HEK293 (cell line): ENCODE data around the gene SGIP1.

Experiments
- CTCF ChIA-PET: fragments of 350-600 bp; formaldehyde crosslinking; extraction: SDS; loops from one replicate; lab custom pipeline; 2021; ENCODE audit warnings: antibody characterized with exemption; lab: Yijun Ruan, JAX
- POLR2A ChIA-PET: fragments of 300-600 bp; formaldehyde crosslinking; extraction: SDS; loops from one replicate; lab custom pipeline; 2020; ENCODE audit warnings: antibody characterized with exemption, inconsistent platforms; lab: Yijun Ruan, JAX
- H3K27ac ChIP-seq: fragments of 200-500 bp; sonication (Bioruptor generic); 2 replicates; pipeline ENCODE4 v1.5.1; 2014; ENCODE audit warnings: low read depth, low read length, control low read depth, inconsistent platforms; ENCODE audit errors: extremely low read depth
- H3K36me3 ChIP-seq, 2 experiments: fragments of 200-500 bp in 1 of 2; sonication (Bioruptor generic) in 1 of 2; 1 replicate in 1 of 2; 2 replicates in 1 of 2; pipeline ENCODE4 v1.5.1; 2014 to 2017; ENCODE audit warnings: inconsistent platforms in 2 of 2, low read length in 2 of 2; ENCODE audit not compliant: control insufficient read depth in 2 of 2, insufficient read depth in 1 of 2
- H3K4me1 ChIP-seq: fragments of 200-500 bp; sonication (Bioruptor generic); 2 replicates; pipeline ENCODE4 v1.5.1; 2014; ENCODE audit warnings: mild to moderate bottlenecking, low read length, inconsistent platforms; ENCODE audit not compliant: control insufficient read depth, insufficient read depth
- H3K4me3 ChIP-seq: 2 replicates; pipeline ENCODE4 v1.5.1; 2011; ENCODE audit warnings: low read depth, mild to moderate bottlenecking, control low read depth, low read length, moderate library complexity
- H3K9me3 ChIP-seq: fragments of 200-500 bp; sonication (Bioruptor generic); 2 replicates; pipeline ENCODE4 v1.5.1; 2014; ENCODE audit warnings: low read depth, low read length, inconsistent platforms; ENCODE audit not compliant: control insufficient read depth, insufficient read depth
- EGR2 ChIP-seq: fragments of 450-650 bp; formaldehyde crosslinking; IDR thresholded peaks from 2 replicates; pipeline ENCODE4 v1.5.1; 2016; ENCODE audit warnings: low read depth, missing biosample characterization, missing genetic modification characterization
- GLIS2 ChIP-seq: fragments of 450-650 bp; formaldehyde crosslinking; IDR thresholded peaks from 2 replicates; pipeline ENCODE4 v1.5.1; 2016; ENCODE audit warnings: missing biosample characterization, missing genetic modification characterization
- HOXA7 ChIP-seq: sonication (generic); formaldehyde crosslinking; IDR thresholded peaks from 2 replicates; pipeline ENCODE4 v1.8.1; 2022; ENCODE audit warnings: missing genetic modification reagents, borderline replicate concordance
- KLF10 ChIP-seq: fragments of 450-650 bp; IDR thresholded peaks from 2 replicates; pipeline ENCODE4 v1.5.1; 2018; ENCODE audit warnings: missing biosample characterization, mild to moderate bottlenecking, missing genetic modification characterization
- SETDB1 ChIP-seq: IDR thresholded peaks from one replicate; pipeline ENCODE4 v1.6.1; 2017; ENCODE audit warnings: mild to moderate bottlenecking, low read length, moderate library complexity, mixed read lengths; ENCODE audit not compliant: insufficient read length
- TCF7L2 ChIP-seq: IDR thresholded peaks from 2 replicates; pipeline ENCODE4 v1.6.1; 2011; ENCODE audit warnings: low read depth, mild to moderate bottlenecking, inconsistent platforms, low read length, moderate library complexity, borderline replicate concordance
- YY1 ChIP-seq: fragments of 450-650 bp; formaldehyde crosslinking; IDR thresholded peaks from 2 replicates; pipeline ENCODE4 v1.5.1; 2018; ENCODE audit warnings: missing biosample characterization, missing genetic modification characterization
- ZIC2 ChIP-seq: fragments of 450-650 bp; formaldehyde crosslinking; IDR thresholded peaks from 2 replicates; pipeline ENCODE4 v1.5.1; 2016; ENCODE audit warnings: missing biosample characterization, missing genetic modification characterization
- ZNF140 ChIP-seq: fragments of 450-650 bp; formaldehyde crosslinking; IDR thresholded peaks from 2 replicates; pipeline ENCODE4 v1.5.1; 2016; ENCODE audit warnings: missing biosample characterization, missing genetic modification characterization
- ZNF169 ChIP-seq: fragments of 450-650 bp; formaldehyde crosslinking; IDR thresholded peaks from 2 replicates; pipeline ENCODE4 v1.5.1; 2016; ENCODE audit warnings: missing biosample characterization, missing genetic modification characterization
- ZNF248 ChIP-seq: fragments of 450-650 bp; formaldehyde crosslinking; IDR thresholded peaks from 2 replicates; pipeline ENCODE4 v1.5.1; 2017; ENCODE audit warnings: missing biosample characterization, missing genetic modification characterization
- ZNF292 ChIP-seq: fragments of 450-650 bp; formaldehyde crosslinking; IDR thresholded peaks from 2 replicates; pipeline ENCODE4 v1.5.1; 2016; ENCODE audit warnings: low read depth, missing biosample characterization, missing genetic modification characterization, borderline replicate concordance
- ZNF335 ChIP-seq: fragments of 450-650 bp; formaldehyde crosslinking; conservative IDR thresholded peaks from 2 replicates; pipeline ENCODE4 v1.5.1; 2016; ENCODE audit warnings: missing biosample characterization, missing genetic modification characterization
- ZNF394 ChIP-seq: fragments of 450-650 bp; formaldehyde crosslinking; IDR thresholded peaks from 2 replicates; pipeline ENCODE4 v1.5.1; 2016; ENCODE audit warnings: missing biosample characterization, missing genetic modification characterization, mild to moderate bottlenecking, moderate library complexity, borderline replicate concordance
- ZNF433 ChIP-seq: fragments of 450-650 bp; formaldehyde crosslinking; IDR thresholded peaks from 2 replicates; pipeline ENCODE4 v1.5.1; 2016; ENCODE audit warnings: missing biosample characterization, missing genetic modification characterization, low read depth
- ZNF501 ChIP-seq: fragments of 450-650 bp; formaldehyde crosslinking; IDR thresholded peaks from 2 replicates; pipeline ENCODE4 v1.5.1; 2016; ENCODE audit warnings: missing biosample characterization, missing genetic modification characterization
- ZNF596 ChIP-seq: fragments of 450-650 bp; IDR thresholded peaks from 2 replicates; pipeline ENCODE4 v1.5.0; 2018; ENCODE audit warnings: missing biosample characterization, mild to moderate bottlenecking, missing genetic modification characterization, moderate library complexity
- ZNF621 ChIP-seq: fragments of 450-650 bp; formaldehyde crosslinking; IDR thresholded peaks from 2 replicates; pipeline ENCODE4 v1.5.1; 2017; ENCODE audit warnings: missing biosample characterization, missing genetic modification characterization
- ZNF658 ChIP-seq: fragments of 450-650 bp; formaldehyde crosslinking; IDR thresholded peaks from 2 replicates; pipeline ENCODE4; 2016; ENCODE audit warnings: missing biosample characterization, missing genetic modification characterization
- ZNF670 ChIP-seq: fragments of 450-650 bp; formaldehyde crosslinking; IDR thresholded peaks from 2 replicates; pipeline ENCODE4 v1.5.1; 2016; ENCODE audit warnings: missing biosample characterization, missing genetic modification characterization, low read depth
- ZNF830 ChIP-seq: fragments of 450-650 bp; IDR thresholded peaks from 2 replicates; pipeline ENCODE4 v1.5.0; 2018; ENCODE audit warnings: missing biosample characterization, missing genetic modification characterization, low read depth, mild to moderate bottlenecking, moderate library complexity
- TF ChIP-seq, protein P1 (sequence below): fragments of 450-650 bp; formaldehyde crosslinking; IDR thresholded peaks from 2 replicates; pipeline ENCODE4 v1.5.1; 2016; ENCODE audit warnings: missing biosample characterization, missing genetic modification characterization
- TF ChIP-seq, protein P2 (sequence below): fragments of 450-650 bp; formaldehyde crosslinking; IDR thresholded peaks from 2 replicates; pipeline ENCODE4 v1.5.1; 2016; ENCODE audit warnings: missing biosample characterization, missing genetic modification characterization
- TF ChIP-seq, protein P3 (sequence below): IDR thresholded peaks from 2 replicates; pipeline ENCODE4 v1.6.1; 2011; ENCODE audit warnings: mild to moderate bottlenecking, low read depth, low read length, borderline replicate concordance
- TF ChIP-seq, protein P4 (sequence below): fragments of 450-650 bp; formaldehyde crosslinking; conservative IDR thresholded peaks from 2 replicates; pipeline ENCODE4 v1.5.1; 2016; ENCODE audit warnings: low read depth, missing biosample characterization, missing genetic modification characterization
- TF ChIP-seq, protein P5 (sequence below): fragments of 450-650 bp; formaldehyde crosslinking; IDR thresholded peaks from 2 replicates; pipeline ENCODE4 v1.5.1; 2016; ENCODE audit warnings: missing biosample characterization, missing genetic modification characterization

The SGIP1 gene

DNA sequence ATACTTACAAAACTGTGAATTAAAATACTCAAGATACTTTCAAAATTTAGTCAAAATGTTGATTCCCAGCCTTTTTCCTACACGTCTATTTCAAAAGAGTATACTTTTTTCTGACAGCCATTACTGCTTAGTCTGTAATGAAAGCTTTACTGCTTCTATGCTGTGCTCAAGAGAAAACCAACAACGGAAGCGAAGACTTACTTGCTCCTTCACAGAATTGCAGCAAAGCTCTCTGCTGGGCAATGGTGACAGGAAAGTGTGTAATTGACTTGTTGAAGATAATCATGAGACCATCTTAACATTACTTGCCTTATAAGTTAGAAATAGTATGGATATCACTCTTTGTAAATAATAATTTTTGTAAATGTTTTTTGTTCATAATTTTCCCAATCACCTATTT lies 216.6 kb downstream of the SGIP1 start:
- Histone ChIP-seq H3K4me3 (no peak overlapping the region), H3K36me3 (no peaks in the 10 kb centered on the region), H3K4me1 (no peaks in the 10 kb centered on the region), H3K27ac (no peak overlapping the region), H3K9me3 (no peaks in the 10 kb centered on the region)
- CTCF ChIA-PET, result interaction anchor here (0.5 to 0.9 kb wide), 3 partner anchors 13 to 497 kb away, joined by 3 to 5 read pairs (median 3); no protein-coding TSS in a partner anchor
- POLR2A ChIA-PET, result no interaction called here
- TF ChIP-seq ZNF248 (no peak), ZNF292 (tag by site-specific recombination) (no peak), ZNF140 (tag by site-specific recombination) (no peak), GLIS2 (no peak), ZNF394 (tag by site-specific recombination) (no peak), ZNF433 (no peak), ZNF335 (tag by site-specific recombination) (no peak), YY1 (tag by site-specific recombination) (no peak), ZNF658 (tag by site-specific recombination) (no peak), ZNF169 (tag by site-specific recombination) (no peak), ZNF670 (tag by site-specific recombination) (no peak), ZIC2 (no peak), EGR2 (tag by site-specific recombination) (no peak), ZNF830 (tag by site-specific recombination) (no peak)
- TF ChIP-seq, protein P1, sequence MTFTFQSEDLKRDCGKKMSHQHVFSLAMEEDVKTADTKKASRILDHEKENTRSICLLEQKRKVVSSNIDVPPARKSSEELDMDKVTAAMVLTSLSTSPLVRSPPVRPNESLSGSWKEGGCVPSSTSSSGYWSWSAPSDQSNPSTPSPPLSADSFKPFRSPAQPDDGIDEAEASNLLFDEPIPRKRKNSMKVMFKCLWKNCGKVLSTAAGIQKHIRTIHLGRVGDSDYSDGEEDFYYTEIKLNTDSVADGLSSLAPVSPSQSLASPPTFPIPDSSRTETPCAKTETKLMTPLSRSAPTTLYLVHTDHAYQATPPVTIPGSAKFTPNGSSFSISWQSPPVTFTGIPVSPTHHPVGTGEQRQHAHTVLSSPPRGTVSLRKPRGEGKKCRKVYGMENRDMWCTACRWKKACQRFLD (tag by site-specific recombination), result no peak
- TF ChIP-seq, protein P2, sequence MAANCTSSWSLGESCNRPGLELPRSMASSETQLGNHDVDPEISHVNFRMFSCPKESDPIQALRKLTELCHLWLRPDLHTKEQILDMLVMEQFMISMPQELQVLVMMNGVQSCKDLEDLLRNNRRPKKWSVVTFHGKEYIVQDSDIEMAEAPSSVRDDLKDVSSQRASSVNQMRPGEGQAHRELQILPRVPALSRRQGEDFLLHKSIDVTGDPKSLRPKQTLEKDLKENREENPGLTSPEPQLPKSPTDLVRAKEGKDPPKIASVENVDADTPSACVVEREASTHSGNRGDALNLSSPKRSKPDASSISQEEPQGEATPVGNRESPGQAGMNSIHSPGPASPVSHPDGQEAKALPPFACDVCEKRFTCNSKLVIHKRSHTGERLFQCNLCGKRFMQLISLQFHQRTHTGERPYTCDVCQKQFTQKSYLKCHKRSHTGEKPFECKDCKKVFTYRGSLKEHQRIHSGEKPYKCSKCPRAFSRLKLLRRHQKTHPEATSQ, result no peak
- TF ChIP-seq, protein P3, sequence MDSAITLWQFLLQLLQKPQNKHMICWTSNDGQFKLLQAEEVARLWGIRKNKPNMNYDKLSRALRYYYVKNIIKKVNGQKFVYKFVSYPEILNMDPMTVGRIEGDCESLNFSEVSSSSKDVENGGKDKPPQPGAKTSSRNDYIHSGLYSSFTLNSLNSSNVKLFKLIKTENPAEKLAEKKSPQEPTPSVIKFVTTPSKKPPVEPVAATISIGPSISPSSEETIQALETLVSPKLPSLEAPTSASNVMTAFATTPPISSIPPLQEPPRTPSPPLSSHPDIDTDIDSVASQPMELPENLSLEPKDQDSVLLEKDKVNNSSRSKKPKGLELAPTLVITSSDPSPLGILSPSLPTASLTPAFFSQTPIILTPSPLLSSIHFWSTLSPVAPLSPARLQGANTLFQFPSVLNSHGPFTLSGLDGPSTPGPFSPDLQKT, result no peak
- TF ChIP-seq, protein P4, sequence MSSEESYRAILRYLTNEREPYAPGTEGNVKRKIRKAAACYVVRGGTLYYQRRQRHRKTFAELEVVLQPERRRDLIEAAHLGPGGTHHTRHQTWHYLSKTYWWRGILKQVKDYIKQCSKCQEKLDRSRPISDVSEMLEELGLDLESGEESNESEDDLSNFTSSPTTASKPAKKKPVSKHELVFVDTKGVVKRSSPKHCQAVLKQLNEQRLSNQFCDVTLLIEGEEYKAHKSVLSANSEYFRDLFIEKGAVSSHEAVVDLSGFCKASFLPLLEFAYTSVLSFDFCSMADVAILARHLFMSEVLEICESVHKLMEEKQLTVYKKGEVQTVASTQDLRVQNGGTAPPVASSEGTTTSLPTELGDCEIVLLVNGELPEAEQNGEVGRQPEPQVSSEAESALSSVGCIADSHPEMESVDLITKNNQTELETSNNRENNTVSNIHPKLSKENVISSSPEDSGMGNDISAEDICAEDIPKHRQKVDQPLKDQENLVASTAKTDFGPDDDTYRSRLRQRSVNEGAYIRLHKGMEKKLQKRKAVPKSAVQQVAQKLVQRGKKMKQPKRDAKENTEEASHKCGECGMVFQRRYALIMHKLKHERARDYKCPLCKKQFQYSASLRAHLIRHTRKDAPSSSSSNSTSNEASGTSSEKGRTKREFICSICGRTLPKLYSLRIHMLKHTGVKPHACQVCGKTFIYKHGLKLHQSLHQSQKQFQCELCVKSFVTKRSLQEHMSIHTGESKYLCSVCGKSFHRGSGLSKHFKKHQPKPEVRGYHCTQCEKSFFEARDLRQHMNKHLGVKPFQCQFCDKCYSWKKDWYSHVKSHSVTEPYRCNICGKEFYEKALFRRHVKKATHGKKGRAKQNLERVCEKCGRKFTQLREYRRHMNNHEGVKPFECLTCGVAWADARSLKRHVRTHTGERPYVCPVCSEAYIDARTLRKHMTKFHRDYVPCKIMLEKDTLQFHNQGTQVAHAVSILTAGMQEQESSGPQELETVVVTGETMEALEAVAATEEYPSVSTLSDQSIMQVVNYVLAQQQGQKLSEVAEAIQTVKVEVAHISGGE (tag by site-specific recombination), result no peak
- TF ChIP-seq, all 188 proteins: peak for 0

DNA sequence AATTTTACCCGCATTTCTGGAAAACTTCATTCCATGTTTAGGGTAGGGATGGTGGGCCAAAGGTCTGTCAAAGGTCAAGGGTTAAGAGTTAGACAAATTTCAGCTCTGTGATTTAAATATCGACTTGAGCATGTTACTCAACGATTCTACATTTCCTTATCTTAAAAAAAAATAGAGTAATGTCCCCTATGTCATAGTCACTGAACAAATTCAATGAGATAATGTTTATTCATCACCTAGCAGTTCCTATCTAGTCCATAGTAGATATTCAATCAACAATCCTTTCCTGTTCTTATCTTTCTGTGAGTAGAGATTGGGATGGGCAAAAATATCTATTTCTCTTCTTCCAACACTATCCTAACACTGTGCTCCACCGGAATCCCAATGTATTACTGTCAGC lies 217.2 kb downstream of the SGIP1 start:
- H3K27ac ChIP-seq, result no peak overlapping the region
- H3K4me3 ChIP-seq, result no peak overlapping the region
- ChIA-PET CTCF (interaction anchor here (0.9 kb wide), 1 partner anchor 497 kb away, joined by 3 read pairs; no protein-coding TSS in a partner anchor), POLR2A (no interaction called here)
- no peaks in the 10 kb centered on the region for H3K9me3 ChIP-seq
- H3K36me3 ChIP-seq, result no peaks in the 10 kb centered on the region
- no peaks in the 10 kb centered on the region for H3K4me1 ChIP-seq
- TF ChIP-seq HOXA7 (no peak), SETDB1 (no peak), KLF10 (tag by site-specific recombination) (no peak), ZNF501 (tag by site-specific recombination) (no peak), ZNF140 (tag by site-specific recombination) (no peak), ZNF621 (no peak), TCF7L2 (no peak), ZNF596 (tag by site-specific recombination) (no peak)
- TF ChIP-seq, protein P5, sequence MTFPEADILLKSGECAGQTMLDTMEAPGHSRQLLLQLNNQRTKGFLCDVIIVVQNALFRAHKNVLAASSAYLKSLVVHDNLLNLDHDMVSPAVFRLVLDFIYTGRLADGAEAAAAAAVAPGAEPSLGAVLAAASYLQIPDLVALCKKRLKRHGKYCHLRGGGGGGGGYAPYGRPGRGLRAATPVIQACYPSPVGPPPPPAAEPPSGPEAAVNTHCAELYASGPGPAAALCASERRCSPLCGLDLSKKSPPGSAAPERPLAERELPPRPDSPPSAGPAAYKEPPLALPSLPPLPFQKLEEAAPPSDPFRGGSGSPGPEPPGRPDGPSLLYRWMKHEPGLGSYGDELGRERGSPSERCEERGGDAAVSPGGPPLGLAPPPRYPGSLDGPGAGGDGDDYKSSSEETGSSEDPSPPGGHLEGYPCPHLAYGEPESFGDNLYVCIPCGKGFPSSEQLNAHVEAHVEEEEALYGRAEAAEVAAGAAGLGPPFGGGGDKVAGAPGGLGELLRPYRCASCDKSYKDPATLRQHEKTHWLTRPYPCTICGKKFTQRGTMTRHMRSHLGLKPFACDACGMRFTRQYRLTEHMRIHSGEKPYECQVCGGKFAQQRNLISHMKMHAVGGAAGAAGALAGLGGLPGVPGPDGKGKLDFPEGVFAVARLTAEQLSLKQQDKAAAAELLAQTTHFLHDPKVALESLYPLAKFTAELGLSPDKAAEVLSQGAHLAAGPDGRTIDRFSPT (tag by site-specific recombination), result no peak
